K562 (cell line): ENCODE data around the gene SAFB. TPM values are rescaled to one million over a fixed set of nuclear protein-coding genes. Genes with fewer than 3 reads are reported as not detected.

Experiments used
- ATAC-seq: fragments of 200-7000 bp; cut with Tn5 transposase; 3 replicates; pipeline ENCODE4 v1.9.1; 2020; ENCODE audit warnings: moderate library complexity
- BruUV-seq: library from RNA; stranded (reverse); fragments of 400-500 nt; replicated peaks from 2 replicates; lab custom pipeline; 2021; lab: Mats Ljungman, UMichigan
- CTCF ChIA-PET: fragments of 300-600 bp; formaldehyde crosslinking; extraction: SDS; loops from one replicate; lab custom pipeline; 2021; ENCODE audit warnings: low intra/inter-chr PET ratio; lab: Yijun Ruan, JAX
- POLR2A ChIA-PET: fragments of 300-600, 350-650 bp; sonication (Branson Sonifier 250); formaldehyde crosslinking; extraction: SDS; loops from one replicate; lab custom pipeline; 2021; ENCODE audit warnings: antibody characterized with exemption, inconsistent platforms; lab: Yijun Ruan, JAX
- DNase-seq, 4 experiments: peaks; one replicate each; pipeline versions ENCODE4 v3.0.0 to v3.0.0-alpha.2; 2011 to 2018; ENCODE audit warnings: low spot score in 3 of 4, mixed read lengths in 3 of 4; ENCODE audit errors: extremely low read depth in 1 of 4
- FAIRE-seq: peaks from 2 replicates; lab custom pipeline; 2011; peaks lifted over from hg19 to GRCh38; lab: Jason Lieb, UNC
- H2AFZ ChIP-seq: 2 replicates; pipeline ENCODE4 v1.6.0; 2011; ENCODE audit warnings: low read depth, low read length, control low read depth, inconsistent platforms
- H3K27ac ChIP-seq: fragments of 200-600 bp; 3 replicates; pipeline ENCODE4 v1.8.0; 2011; ENCODE audit warnings: low read depth, mild to moderate bottlenecking, control low read depth, inconsistent platforms, low read length, moderate library complexity, mixed read lengths; ENCODE audit errors: extremely low read depth
- H3K27me3 ChIP-seq, 2 experiments: fragments of 300-600 bp in 1 of 2; 2 replicates in 1 of 2; 3 replicates in 1 of 2; pipeline versions ENCODE4 v1.6.0 to v1.8.0; 2011; ENCODE audit warnings: inconsistent platforms in 2 of 2, low read length in 2 of 2, mild to moderate bottlenecking in 1 of 2, mixed read lengths in 1 of 2, moderate library complexity in 1 of 2; ENCODE audit not compliant: control insufficient read depth in 2 of 2, insufficient read depth in 2 of 2
- H3K36me3 ChIP-seq: fragments of 300-600 bp; 3 replicates; pipeline ENCODE4 v1.8.0; 2011; ENCODE audit warnings: mild to moderate bottlenecking, low read length, inconsistent platforms; ENCODE audit not compliant: control insufficient read depth, insufficient read depth
- H3K4me1 ChIP-seq, 2 experiments: fragments of 200-600 bp in 1 of 2; replicated peaks in 1 of 2; 2 replicates in 1 of 2; 3 replicates in 1 of 2; pipeline versions ENCODE4 v1.5.1 to v1.8.0; 2011; ENCODE audit warnings: inconsistent platforms in 2 of 2, low read length in 2 of 2, mild to moderate bottlenecking in 1 of 2, mixed read lengths in 1 of 2, moderate library complexity in 1 of 2; ENCODE audit not compliant: control insufficient read depth in 2 of 2, insufficient read depth in 2 of 2
- H3K4me2 ChIP-seq: 2 replicates; pipeline ENCODE4 v1.6.1; 2011; ENCODE audit warnings: low read length, control low read depth, inconsistent platforms, mixed read lengths; ENCODE audit not compliant: insufficient read depth
- H3K4me3 ChIP-seq: fragments of 200-600 bp; sonication (generic), shearing (Covaris generic); 2 replicates; pipeline ENCODE4 v1.5.1; 2016; ENCODE audit warnings: control low read depth, inconsistent platforms
- H3K79me2 ChIP-seq: fragments of 200-600 bp; 3 replicates; pipeline ENCODE4 v1.8.0; 2011; ENCODE audit warnings: low read length, inconsistent platforms; ENCODE audit not compliant: control insufficient read depth, insufficient read depth
- H3K9ac ChIP-seq, 2 experiments: 2 replicates each; pipeline versions ENCODE4 v1.6.0 to v1.6.1; 2011; ENCODE audit warnings: low read depth in 2 of 2, low read length in 2 of 2, control low read depth in 1 of 2, inconsistent platforms in 1 of 2, mild to moderate bottlenecking in 1 of 2, mixed read lengths in 1 of 2; ENCODE audit not compliant: insufficient read depth in 1 of 2
- H3K9me1 ChIP-seq: one replicate; pipeline ENCODE4 v1.6.0; 2011; ENCODE audit warnings: inconsistent platforms, mild to moderate bottlenecking, low read length, moderate library complexity; ENCODE audit not compliant: control insufficient read depth, insufficient read depth
- H3K9me3 ChIP-seq: replicated peaks from 2 replicates; pipeline ENCODE4 v1.5.1; 2011; ENCODE audit warnings: low read depth, low read length, inconsistent platforms; ENCODE audit not compliant: control insufficient read depth, insufficient read depth
- H4K20me1 ChIP-seq: replicated peaks from 2 replicates; pipeline ENCODE4 v1.6.1; 2011; ENCODE audit warnings: low read length, inconsistent platforms, mixed read lengths; ENCODE audit not compliant: control insufficient read depth, insufficient read depth
- NONO ChIP-seq, 2 experiments: fragments of 200-400 bp in 1 of 2; fragments of 450-650 bp in 1 of 2; formaldehyde crosslinking in 1 of 2; IDR thresholded peaks; 2 replicates each; pipeline ENCODE4 v1.6.1; 2017; ENCODE audit warnings: low read depth in 2 of 2, mild to moderate bottlenecking in 2 of 2, moderate library complexity in 2 of 2, low read length in 1 of 2
- ZNF318 ChIP-seq, 2 experiments: fragments of 450-650 bp; IDR thresholded peaks; 2 replicates each; pipeline ENCODE4 v1.6.1; 2016; ENCODE audit warnings: mild to moderate bottlenecking in 2 of 2, borderline replicate concordance in 1 of 2, low read depth in 1 of 2, moderate library complexity in 1 of 2
- ZNF639 ChIP-seq, 2 experiments: fragments of 200-800 bp in 1 of 2; sonication (Bioruptor generic) in 1 of 2; sonication (generic) in 1 of 2; formaldehyde crosslinking in 1 of 2; IDR thresholded peaks in 1 of 2; conservative IDR thresholded peaks in 1 of 2; 2 replicates each; pipeline versions ENCODE4 v1.5.0 to v1.6.1; 2016 to 2020; ENCODE audit warnings: missing compliant biosample characterization in 1 of 2, missing genetic modification characterization in 1 of 2, missing genetic modification reagents in 1 of 2
- WGBS: fragments of 100-300 bp; shearing (Covaris generic); methylation state at CpG from one replicate; pipeline ENCODE4 v1.1.6; 2016; ENCODE audit warnings: low coverage, mixed read lengths; ENCODE audit not compliant: insufficient coverage; ENCODE audit errors: missing lambda C conversion rate; 5-methylcytosine and 5-hydroxymethylcytosine counted together
- in situ Hi-C: fragments of 300-500 bp; cut with MboI; formaldehyde crosslinking; loops from 4 replicates; pipeline ENCODE4 v1.15.0; 2018; ENCODE audit warnings: inconsistent platforms, mixed read lengths
- intact Hi-C: fragments of 100-400 bp; cut with micrococcal nuclease; formaldehyde crosslinking; loops from 2 replicates; pipeline ENCODE4 v1.14.2; 2022
- polyA plus RNA-seq, 8 experiments: library from polyadenylated mRNA; depleted of rRNA in 4 of 8; stranded (reverse) in 5 of 8; unstranded in 3 of 8; fragments of >200 nt; fragmentation: Nextera tagmentation in 2 of 8; fragmentation: Illumina TruSeq in 1 of 8; extraction: Ambion mirVana in 2 of 8; extraction: Trizol in 1 of 8; gene quantifications; 2 replicates each; pipeline versions ENCODE4 v1.2.1 to v1.2.3, GENCODE V29; 2011 to 2014; ENCODE audit warnings: inconsistent platforms in 1 of 8, missing spikeins in 1 of 8
- total RNA-seq, 7 experiments: library from RNA; depleted of rRNA in 6 of 7; stranded (reverse); fragments of >200 nt in 6 of 7; fragmentation: Illumina TruSeq in 2 of 7; extraction: Trizol in 2 of 7; gene quantifications; 2 replicates each; pipeline versions ENCODE4 v1.2.1 to v1.2.3, GENCODE V29; 2011 to 2021; ENCODE audit warnings: low replicate concordance in 1 of 7

SAFB gene
- total and polyA plus RNA-seq, 9 of the 15 experiments (the other 6 are each of a cell fraction or from before 2014, with no cell fraction given) = 1.1 to 151 (median 83.1) TPM

- no peak overlapping the region for H3K4me3 ChIP-seq
- intact Hi-C loops = no loop called here
- ATAC-seq (no peak), FAIRE-seq (no peak), DNase-seq (no peak)
- no peaks in the 10 kb centered on the region for H3K9me3 ChIP-seq
- ChIA-PET CTCF (no interaction called here), POLR2A (interaction anchor here (0.9 to 1.9 kb wide), 2 partner anchors 16 to 21 kb away, joined by 3 to 7 read pairs; partner anchors contain the start of genes SAFB and SAFB2)
- H3K4me1 ChIP-seq = no peaks in the 10 kb centered on the region
- H3K4me2 ChIP-seq = no peak overlapping the region
- in situ Hi-C loops = no loop called here
- H3K27ac ChIP-seq = no peak overlapping the region
- H4K20me1 ChIP-seq = no peaks in the 10 kb centered on the region
- peaks cover 91% of the 10 kb centered on the region for H3K36me3 ChIP-seq
- no peaks in the 10 kb centered on the region for H3K9me1 ChIP-seq
- 92% methylated on average over 3 of the region's 3 CpGs for WGBS
- H3K79me2 ChIP-seq = peaks cover 43% of the 10 kb centered on the region
- no peak overlapping the region for H2AFZ ChIP-seq
- no peaks in the 10 kb centered on the region for H3K27me3 ChIP-seq
- no peak overlapping the region for H3K9ac ChIP-seq
- TF ChIP-seq ZNF318 (IDR thresholded peaks at IDR 0.05; ENCODE audit: borderline replicate concordance in 1 of 2, low read depth in 1 of 2) (no peak), NONO (IDR thresholded peaks at IDR 0.05; ENCODE audit: low read depth in 2 of 2, low read length in 1 of 2) (no peak), ZNF639 (CRISPR knock-in tag; conservative IDR thresholded peaks at IDR 0.05 in 1 of 2, IDR thresholded peaks at IDR 0.05 in 1 of 2) (no peak)
- no TSS peak for BruUV-seq
Observed at GRCh38 chr19:5605362-5605761, 17.5 kb upstream of the SAFB start.
